H1 (cell line): ENCODE measurements around the gene SLC27A1. TPM values are rescaled to one million over a fixed set of nuclear protein-coding genes. Genes with fewer than 3 reads are reported as not detected.

Experiments
- CTCF ChIA-PET: fragments of 300-600 bp; sonication (Branson Sonifier 250); formaldehyde crosslinking; loops from one replicate; lab custom pipeline; 2021; ENCODE audit not compliant: partially characterized antibody; lab: Charles Lee
- POLR2A ChIA-PET: fragments of 300-600 bp; sonication (Branson Sonifier 250); formaldehyde crosslinking; loops from one replicate; lab custom pipeline; 2021; ENCODE audit warnings: inconsistent platforms; ENCODE audit not compliant: partially characterized antibody; lab: Charles Lee
- DNase-seq, 2 experiments: peaks; one replicate each; pipeline versions ENCODE4 v3.0.0 to v3.0.0-alpha.2; 2010 to 2022; ENCODE audit warnings: low spot score in 2 of 2, low read depth in 1 of 2, mixed read lengths in 1 of 2
- FAIRE-seq: peaks from 2 replicates; lab custom pipeline; 2011; peaks lifted over from hg19 to GRCh38; lab: Jason Lieb, UNC
- H2AFZ ChIP-seq: 2 replicates; pipeline ENCODE4 v1.8.1; 2012; ENCODE audit warnings: low read length, inconsistent platforms
- H2AK5ac ChIP-seq: 2 replicates; pipeline ENCODE4 v1.6.1; 2013; ENCODE audit warnings: low read depth, low read length
- H2BK120ac ChIP-seq: replicated peaks from 2 replicates; pipeline ENCODE3; 2013; ENCODE audit warnings: low read depth, low read length, inconsistent platforms
- H2BK12ac ChIP-seq: 2 replicates; pipeline ENCODE4 v1.6.1; 2013; ENCODE audit warnings: low read depth, low read length
- H2BK15ac ChIP-seq: 2 replicates; pipeline ENCODE4 v1.6.1; 2013; ENCODE audit warnings: low read length
- H2BK20ac ChIP-seq: 2 replicates; pipeline ENCODE4 v1.6.1; 2013; ENCODE audit warnings: low read length
- H2BK5ac ChIP-seq: 2 replicates; pipeline ENCODE4 v1.6.1; 2013; ENCODE audit warnings: low read depth, low read length
- H3K14ac ChIP-seq: 2 replicates; pipeline ENCODE4 v1.6.1; 2013; ENCODE audit warnings: inconsistent platforms; ENCODE audit not compliant: insufficient read length
- H3K18ac ChIP-seq: 2 replicates; pipeline ENCODE4 v1.6.1; 2013; ENCODE audit warnings: low read length; ENCODE audit errors: extremely low read depth
- H3K23ac ChIP-seq: 2 replicates; pipeline ENCODE4 v1.6.1; 2013; ENCODE audit warnings: inconsistent platforms; ENCODE audit not compliant: insufficient read length
- H3K23me2 ChIP-seq: 2 replicates; pipeline ENCODE4 v1.6.1; 2013; ENCODE audit warnings: low read depth, low read length
- H3K27ac ChIP-seq: 2 replicates; pipeline ENCODE4 v1.6.1; 2011; ENCODE audit warnings: low read depth, low read length, inconsistent platforms
- H3K27me3 ChIP-seq, 4 experiments: replicated peaks in 1 of 4; 1 replicate in 1 of 4; 2 replicates in 3 of 4; pipeline versions ENCODE4 v1.6.1 to v1.8.1; 2011 to 2013; ENCODE audit warnings: low read length in 3 of 4, mild to moderate bottlenecking in 3 of 4, inconsistent platforms in 2 of 4, mixed read lengths in 2 of 4, moderate library complexity in 1 of 4; ENCODE audit not compliant: control insufficient read depth in 3 of 4, insufficient read depth in 3 of 4; ENCODE audit errors: extremely low read depth in 1 of 4
- H3K36me3 ChIP-seq, 4 experiments: 2 replicates each; pipeline versions ENCODE4 v1.6.1 to v1.8.1; 2011 to 2013; ENCODE audit warnings: mild to moderate bottlenecking in 4 of 4, low read length in 3 of 4, moderate library complexity in 2 of 4, control low read depth in 1 of 4, inconsistent platforms in 1 of 4; ENCODE audit not compliant: insufficient read depth in 4 of 4, control insufficient read depth in 2 of 4
- H3K4ac ChIP-seq: replicated peaks from 2 replicates; pipeline ENCODE3; 2013; ENCODE audit warnings: low read length, low read depth, mixed read lengths, inconsistent platforms; ENCODE audit not compliant: insufficient read length
- H3K4me1 ChIP-seq, 4 experiments: replicated peaks in 1 of 4; 1 replicate in 1 of 4; 2 replicates in 3 of 4; pipeline versions ENCODE4 v1.6.1 to v1.8.1; 2011 to 2013; ENCODE audit warnings: low read length in 3 of 4, inconsistent platforms in 2 of 4, mixed read lengths in 1 of 4; ENCODE audit not compliant: insufficient read depth in 4 of 4, control insufficient read depth in 3 of 4
- H3K4me2 ChIP-seq, 2 experiments: 2 replicates each; pipeline versions ENCODE4 v1.6.1 to v1.8.1; 2011 to 2013; ENCODE audit warnings: low read depth in 2 of 2, low read length in 2 of 2, control low read depth in 1 of 2, inconsistent platforms in 1 of 2, mild to moderate bottlenecking in 1 of 2; ENCODE audit not compliant: insufficient read depth in 1 of 2
- H3K4me3 ChIP-seq, 4 experiments: fragments of 200-600, 300-600 bp in 1 of 4; sonication (generic), shearing (Covaris generic), sonication (Bioruptor Twin) in 1 of 4; 2 replicates each; pipeline versions ENCODE4 v1.5.1 to v1.8.1; 2011 to 2016; ENCODE audit warnings: low read length in 4 of 4, low read depth in 3 of 4, control low read depth in 2 of 4, inconsistent platforms in 2 of 4, mild to moderate bottlenecking in 2 of 4, mixed read lengths in 1 of 4, moderate library complexity in 1 of 4; ENCODE audit not compliant: insufficient read depth in 2 of 4; ENCODE audit errors: extremely low read depth in 1 of 4
- H3K56ac ChIP-seq: replicated peaks from 2 replicates; pipeline ENCODE3; 2013; ENCODE audit warnings: low read depth, mild to moderate bottlenecking, mixed read lengths, low read length, inconsistent platforms; ENCODE audit not compliant: insufficient read length
- H3K79me1 ChIP-seq: 2 replicates; pipeline ENCODE4 v1.6.1; 2013; ENCODE audit warnings: low read depth, low read length, control low read depth
- H3K79me2 ChIP-seq, 2 experiments: 2 replicates each; pipeline versions ENCODE4 v1.6.1 to v1.8.1; 2012 to 2013; ENCODE audit warnings: low read length in 2 of 2, mild to moderate bottlenecking in 2 of 2, inconsistent platforms in 1 of 2; ENCODE audit not compliant: insufficient read depth in 2 of 2, control insufficient read depth in 1 of 2
- H3K9ac ChIP-seq, 4 experiments: replicated peaks in 1 of 4; 1 replicate in 1 of 4; 2 replicates in 3 of 4; pipeline versions ENCODE4 v1.6.1 to v1.8.1; 2011 to 2013; ENCODE audit warnings: low read depth in 3 of 4, low read length in 3 of 4, control low read depth in 2 of 4, mild to moderate bottlenecking in 2 of 4, moderate library complexity in 2 of 4, inconsistent platforms in 1 of 4; ENCODE audit errors: extremely low read depth in 1 of 4
- H3K9me3 ChIP-seq, 2 experiments: 2 replicates each; pipeline versions ENCODE4 v1.6.1 to v1.8.1; 2012 to 2013; ENCODE audit warnings: mild to moderate bottlenecking in 2 of 2, moderate library complexity in 2 of 2, control low read depth in 1 of 2, inconsistent platforms in 1 of 2, low read depth in 1 of 2, low read length in 1 of 2, mixed read lengths in 1 of 2; ENCODE audit not compliant: insufficient read depth in 2 of 2
- H4K20me1 ChIP-seq, 2 experiments: replicated peaks in 1 of 2; 2 replicates each; pipeline versions ENCODE3 to v1.8.1; 2011 to 2013; ENCODE audit warnings: inconsistent platforms in 2 of 2, low read length in 2 of 2, mild to moderate bottlenecking in 1 of 2; ENCODE audit not compliant: insufficient read depth in 2 of 2, control insufficient read depth in 1 of 2
- H4K5ac ChIP-seq: 2 replicates; pipeline ENCODE4 v1.6.1; 2013; ENCODE audit warnings: low read length, low read depth, mixed read lengths, inconsistent platforms; ENCODE audit not compliant: insufficient read length
- H4K8ac ChIP-seq: 2 replicates; pipeline ENCODE4 v1.8.0; 2013; ENCODE audit warnings: mild to moderate bottlenecking, moderate library complexity, low read length, inconsistent platforms; ENCODE audit not compliant: insufficient read depth; ENCODE audit errors: extremely low read depth
- H4K91ac ChIP-seq: replicated peaks from 2 replicates; pipeline ENCODE3; 2013; ENCODE audit warnings: low read length, mixed read lengths, inconsistent platforms; ENCODE audit not compliant: insufficient read length
- CHD1 ChIP-seq: IDR thresholded peaks from 2 replicates; pipeline ENCODE4 v1.6.1; 2012; ENCODE audit warnings: low read depth, low read length, improper control_type of control experiment
- GABPA ChIP-seq: IDR thresholded peaks from 2 replicates; pipeline ENCODE4 v1.6.1; 2011; ENCODE audit warnings: mild to moderate bottlenecking, low read length, moderate library complexity, borderline replicate concordance; ENCODE audit not compliant: insufficient read depth
- HDAC2 ChIP-seq, 2 experiments: fragments of 300-600 bp in 1 of 2; sonication (generic) in 1 of 2; IDR thresholded peaks; 2 replicates each; pipeline ENCODE4 v1.6.1; 2011 to 2012; ENCODE audit warnings: low read depth in 2 of 2, low read length in 2 of 2, mild to moderate bottlenecking in 2 of 2, moderate library complexity in 2 of 2, borderline replicate concordance in 1 of 2, inconsistent platforms in 1 of 2
- RAD21 ChIP-seq, 2 experiments: IDR thresholded peaks in 1 of 2; conservative IDR thresholded peaks in 1 of 2; 2 replicates each; pipeline ENCODE4 v1.6.1; 2011; ENCODE audit warnings: low read depth in 2 of 2, low read length in 2 of 2, improper control_type of control experiment in 1 of 2, inconsistent platforms in 1 of 2, mild to moderate bottlenecking in 1 of 2, moderate library complexity in 1 of 2
- RNF2 ChIP-seq: fragments of 200-900, 300-1000 bp; sonication (generic); IDR thresholded peaks from 2 replicates; pipeline ENCODE4 v1.7.1; 2016; ENCODE audit warnings: borderline replicate concordance, low read depth, mild to moderate bottlenecking, antibody characterized with exemption, low read length; ENCODE audit not compliant: poor library complexity, severe bottlenecking; ENCODE audit errors: missing control alignments
- ZNF274 ChIP-seq: IDR thresholded peaks from 2 replicates; pipeline ENCODE4 v1.7.0; 2012; ENCODE audit warnings: low read length, borderline replicate concordance; ENCODE audit errors: extremely low read depth
- WGBS, 2 experiments: shearing (Covaris generic) in 1 of 2; methylation state at CpG; one replicate each; pipeline versions ENCODE4 v1.1.6 to v1.1.7; 2013 to 2015; ENCODE audit warnings: low lambda C conversion rate in 2 of 2, mixed read lengths in 2 of 2, inconsistent platforms in 1 of 2, low coverage in 1 of 2, missing lambda C conversion rate in 1 of 2; ENCODE audit not compliant: insufficient replicate concordance in 2 of 2, insufficient coverage in 1 of 2, insufficient read length in 1 of 2; ENCODE audit errors: extremely low coverage in 1 of 2, missing lambda C conversion rate in 1 of 2; 5-methylcytosine and 5-hydroxymethylcytosine counted together
- polyA plus RNA-seq, 7 experiments: library from polyadenylated mRNA; depleted of rRNA in 3 of 7; stranded (reverse) in 5 of 7; unstranded in 2 of 7; fragments of >200 nt in 5 of 7; fragments of 200-250 nt in 2 of 7; gene quantifications; 1 replicate in 5 of 7; 2 replicates in 1 of 7; 4 replicates in 1 of 7; pipeline versions ENCODE4 v1.2.1 to v1.2.3, GENCODE V29; 2011 to 2013; ENCODE audit warnings: missing spikeins in 2 of 7, mixed read lengths in 2 of 7
- total RNA-seq: library from RNA; stranded (reverse); fragmentation: NEBNext Ultra II Directional; extraction: Animal tissue kit (Norgen Biotek cat#: 25700); gene quantifications from 2 replicates; pipeline ENCODE4 v1.2.1, GENCODE V29; 2021
- TF ChIP-seq, protein P1 (sequence below): IDR thresholded peaks from 2 replicates; pipeline ENCODE4 v1.6.1; 2012; ENCODE audit warnings: low read length, inconsistent platforms
- TF ChIP-seq, protein P2 (sequence below): IDR thresholded peaks from 2 replicates; pipeline ENCODE4 v1.6.1; 2011; ENCODE audit warnings: low read depth, mild to moderate bottlenecking, low read length; ENCODE audit not compliant: insufficient read depth

SLC27A1 gene
- total and polyA plus RNA-seq, 2 of the 8 experiments (the other 6 are each of a cell fraction or from before 2014, with no cell fraction given) = 7.5 to 9.1 TPM

DNA sequence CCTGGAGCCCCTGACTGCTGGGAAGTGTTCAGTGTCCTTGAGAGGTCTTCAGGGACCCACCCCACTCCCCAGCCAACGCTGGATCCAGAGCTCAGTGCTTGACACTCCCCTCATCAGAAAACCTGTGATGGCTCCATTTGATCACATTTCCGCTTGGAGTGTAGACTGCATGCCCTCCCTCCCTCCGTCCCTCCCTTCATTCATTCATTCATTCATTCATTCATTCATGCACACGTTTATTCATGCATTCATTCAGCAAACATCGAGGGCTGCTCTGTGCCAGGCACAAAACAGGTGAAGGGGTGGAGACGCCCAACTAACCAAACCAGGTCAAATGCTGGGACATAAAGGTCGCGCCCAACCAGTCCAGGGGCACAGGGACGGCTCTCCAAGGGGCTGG is 54.8 kb downstream of the SLC27A1 start:
- H4K5ac ChIP-seq = no peak overlapping the region
- H3K56ac ChIP-seq = no peak overlapping the region
- H4K8ac ChIP-seq = no peak overlapping the region
- DNase-seq = no peak
- no peak overlapping the region for H3K4me3 ChIP-seq
- TF ChIP-seq HDAC2 (IDR thresholded peaks at IDR 0.05; ENCODE audit: borderline replicate concordance in 1 of 2, low read depth in 2 of 2, low read length in 2 of 2) (no peak), RNF2 (no peak), RAD21 (IDR thresholded peaks at IDR 0.05 in 1 of 2, conservative IDR thresholded peaks at IDR 0.05 in 1 of 2; ENCODE audit: low read depth in 2 of 2, low read length in 2 of 2) (no peak), ZNF274 (no peak), CHD1 (no peak), GABPA (no peak)
- TF ChIP-seq, protein P1, sequence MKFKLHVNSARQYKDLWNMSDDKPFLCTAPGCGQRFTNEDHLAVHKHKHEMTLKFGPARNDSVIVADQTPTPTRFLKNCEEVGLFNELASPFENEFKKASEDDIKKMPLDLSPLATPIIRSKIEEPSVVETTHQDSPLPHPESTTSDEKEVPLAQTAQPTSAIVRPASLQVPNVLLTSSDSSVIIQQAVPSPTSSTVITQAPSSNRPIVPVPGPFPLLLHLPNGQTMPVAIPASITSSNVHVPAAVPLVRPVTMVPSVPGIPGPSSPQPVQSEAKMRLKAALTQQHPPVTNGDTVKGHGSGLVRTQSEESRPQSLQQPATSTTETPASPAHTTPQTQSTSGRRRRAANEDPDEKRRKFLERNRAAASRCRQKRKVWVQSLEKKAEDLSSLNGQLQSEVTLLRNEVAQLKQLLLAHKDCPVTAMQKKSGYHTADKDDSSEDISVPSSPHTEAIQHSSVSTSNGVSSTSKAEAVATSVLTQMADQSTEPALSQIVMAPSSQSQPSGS = no peak
- TF ChIP-seq, protein P2, sequence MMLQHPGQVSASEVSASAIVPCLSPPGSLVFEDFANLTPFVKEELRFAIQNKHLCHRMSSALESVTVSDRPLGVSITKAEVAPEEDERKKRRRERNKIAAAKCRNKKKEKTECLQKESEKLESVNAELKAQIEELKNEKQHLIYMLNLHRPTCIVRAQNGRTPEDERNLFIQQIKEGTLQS = no peak
- no peak overlapping the region for H2BK20ac ChIP-seq
- no peak overlapping the region for H3K23ac ChIP-seq
- H2AFZ ChIP-seq = no peak overlapping the region
- peaks cover 0 to 4% (median 0%) of the 10 kb centered on the region in 4 experiments; a peak in 2 of 8 replicates for H3K36me3 ChIP-seq
- no peak overlapping the region for H2BK120ac ChIP-seq
- no peak overlapping the region for H2AK5ac ChIP-seq
- H2BK15ac ChIP-seq = no peak overlapping the region
- H3K4me2 ChIP-seq = no peak overlapping the region
- no peaks in the 10 kb centered on the region for H3K9me3 ChIP-seq
- peaks cover 0 to 3% (median 0%) of the 10 kb centered on the region in 4 experiments; a peak in 1 of 7 replicates for H3K27me3 ChIP-seq
- CTCF ChIA-PET = interaction anchor here (1.3 to 2.3 kb wide), 2 partner anchors 8 to 29 kb away, joined by 3 to 15 read pairs; no protein-coding TSS in a partner anchor
- H2BK12ac ChIP-seq = no peak overlapping the region
- no peak overlapping the region for H3K4ac ChIP-seq
- H3K18ac ChIP-seq = no peak overlapping the region
- no peaks in the 10 kb centered on the region for H4K20me1 ChIP-seq
- no peak overlapping the region for H2BK5ac ChIP-seq
- no peaks in the 10 kb centered on the region for H3K23me2 ChIP-seq
- H3K79me2 ChIP-seq = no peaks in the 10 kb centered on the region
- no peak overlapping the region for H3K9ac ChIP-seq
- no peak for FAIRE-seq
- no peaks in the 10 kb centered on the region for H3K79me1 ChIP-seq
- H3K14ac ChIP-seq = no peak overlapping the region
- H4K91ac ChIP-seq = no peak overlapping the region
- H3K4me1 ChIP-seq = no peaks in the 10 kb centered on the region; a peak in 1 of 7 replicates
- 82% methylated on average over 9 of the region's 9 CpGs; no CpG with 5 or more reads in 1 of the 2 experiments for WGBS, 2 experiments
- H3K27ac ChIP-seq = no peak overlapping the region
- POLR2A ChIA-PET = interaction anchor here (0.6 to 6.8 kb wide), 2 partner anchors 12 to 82 kb away, joined by 3 to 58 read pairs; partner anchors contain the start of gene PGLS
